ENCODE data around the gene TOLLIP.
"Not testable (repeated sequence)": the region's sequence is repeated elsewhere in the genome, so short reads cannot be mapped to it uniquely, and the experiment has no call there.

Gene TOLLIP

GRCh38 chr11:1264444-1264843, 45.0 kb downstream of the TOLLIP start:
- not testable (repeated sequence) for H3K9me2 ChIP-seq (ENCODE audit: low read depth, low read length); H3K9ac ChIP-seq (ENCODE audit: low read length); H3K9me3 ChIP-seq (ENCODE audit: low read length); H4K20me1 ChIP-seq (ENCODE audit: insufficient read depth, low read length); H2AFZ ChIP-seq (ENCODE audit: low read length); H3K27me3 ChIP-seq (ENCODE audit: insufficient read depth, low read length); H3K4me2 ChIP-seq (ENCODE audit: low read length); H3K36me3 ChIP-seq (ENCODE audit: insufficient read depth, low read length); H3K27ac ChIP-seq (ENCODE audit: low read depth, low read length, poor library complexity, severe bottlenecking); H3K4me3 ChIP-seq (ENCODE audit: low read depth, low read length, poor library complexity, severe bottlenecking); H3F3A ChIP-seq (ENCODE audit: insufficient read depth, low read length); H3K79me2 ChIP-seq (ENCODE audit: insufficient read depth, low read length)
- peaks cover 18% of the 10 kb centered on the region for H3K4me1 ChIP-seq (ENCODE audit: insufficient read depth, low read length, severe bottlenecking)

DNA sequence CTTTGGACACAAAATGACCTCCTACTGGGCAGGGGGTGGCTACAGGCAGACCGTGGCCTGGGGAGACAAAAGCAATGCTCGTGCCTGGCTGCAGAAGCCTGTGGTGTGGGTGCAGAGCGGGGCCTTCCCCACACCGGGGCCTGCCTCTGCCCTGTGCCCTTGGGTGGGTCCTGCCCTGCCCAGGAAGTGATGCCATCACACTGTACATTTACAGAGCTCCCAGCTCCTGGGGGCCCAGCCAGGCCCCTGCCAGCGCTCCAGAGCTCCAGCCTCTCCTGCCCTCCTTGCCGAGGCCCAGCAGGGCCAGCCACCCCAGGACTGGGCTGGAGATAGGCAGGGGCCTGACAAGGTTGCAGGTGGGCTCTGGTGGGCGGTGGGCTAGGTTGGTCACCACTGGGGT, 46.4 kb downstream of the TOLLIP start:
- Histone ChIP-seq H3K4me3 (ENCODE audit: low read depth, low read length, poor library complexity, severe bottlenecking) (peak overlapping the region; percentile 64), H3K36me3 (ENCODE audit: insufficient read depth, low read length) (no peaks in the 10 kb centered on the region; the same call in 1 of the 2 replicates), H3F3A (ENCODE audit: insufficient read depth, low read length) (no peaks in the 10 kb centered on the region), H3K4me1 (ENCODE audit: insufficient read depth, low read length, severe bottlenecking) (peaks cover 18% of the 10 kb centered on the region), H3K9me2 (ENCODE audit: low read depth, low read length) (no peaks in the 10 kb centered on the region), H3K79me2 (ENCODE audit: insufficient read depth, low read length) (no peaks in the 10 kb centered on the region), H3K4me2 (ENCODE audit: low read length) (peak overlapping the region; percentile 74), H4K20me1 (ENCODE audit: insufficient read depth, low read length) (no peaks in the 10 kb centered on the region), H3K27ac (ENCODE audit: low read depth, low read length, poor library complexity, severe bottlenecking) (no peak overlapping the region), H3K9ac (ENCODE audit: low read length) (peak overlapping the region; percentile 40; the same call in 1 of the 2 replicates), H2AFZ (ENCODE audit: low read length) (no peak overlapping the region), H3K9me3 (ENCODE audit: low read length) (no peaks in the 10 kb centered on the region; the same call in 1 of the 2 replicates), H3K27me3 (ENCODE audit: insufficient read depth, low read length) (no peaks in the 10 kb centered on the region)
- TF ChIP-seq EZH2 (IDR thresholded peaks at IDR 0.05; ENCODE audit: borderline replicate concordance, low read length), result no peak
- TF ChIP-seq, protein P1, sequence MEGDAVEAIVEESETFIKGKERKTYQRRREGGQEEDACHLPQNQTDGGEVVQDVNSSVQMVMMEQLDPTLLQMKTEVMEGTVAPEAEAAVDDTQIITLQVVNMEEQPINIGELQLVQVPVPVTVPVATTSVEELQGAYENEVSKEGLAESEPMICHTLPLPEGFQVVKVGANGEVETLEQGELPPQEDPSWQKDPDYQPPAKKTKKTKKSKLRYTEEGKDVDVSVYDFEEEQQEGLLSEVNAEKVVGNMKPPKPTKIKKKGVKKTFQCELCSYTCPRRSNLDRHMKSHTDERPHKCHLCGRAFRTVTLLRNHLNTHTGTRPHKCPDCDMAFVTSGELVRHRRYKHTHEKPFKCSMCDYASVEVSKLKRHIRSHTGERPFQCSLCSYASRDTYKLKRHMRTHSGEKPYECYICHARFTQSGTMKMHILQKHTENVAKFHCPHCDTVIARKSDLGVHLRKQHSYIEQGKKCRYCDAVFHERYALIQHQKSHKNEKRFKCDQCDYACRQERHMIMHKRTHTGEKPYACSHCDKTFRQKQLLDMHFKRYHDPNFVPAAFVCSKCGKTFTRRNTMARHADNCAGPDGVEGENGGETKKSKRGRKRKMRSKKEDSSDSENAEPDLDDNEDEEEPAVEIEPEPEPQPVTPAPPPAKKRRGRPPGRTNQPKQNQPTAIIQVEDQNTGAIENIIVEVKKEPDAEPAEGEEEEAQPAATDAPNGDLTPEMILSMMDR (IDR thresholded peaks at IDR 0.05; ENCODE audit: low read length), result no peak

GRCh38 chr11:1262172-1263006, 47.0 kb downstream of the TOLLIP start:
- Histone ChIP-seq H3K9me3 (ENCODE audit: low read length) (no peaks in the 10 kb centered on the region; the same call in 1 of the 2 replicates), H3K36me3 (ENCODE audit: insufficient read depth, low read length) (no peaks in the 10 kb centered on the region; the same call in 1 of the 2 replicates), H3K4me3 (ENCODE audit: low read depth, low read length, poor library complexity, severe bottlenecking) (peak overlapping the region; percentile 64), H3K9ac (ENCODE audit: low read length) (peak overlapping the region; percentile 70), H3K27me3 (ENCODE audit: insufficient read depth, low read length) (no peaks in the 10 kb centered on the region), H3K79me2 (ENCODE audit: insufficient read depth, low read length) (no peaks in the 10 kb centered on the region), H3K4me2 (ENCODE audit: low read length) (peak overlapping the region; percentile 74), H3K9me2 (ENCODE audit: low read depth, low read length) (no peaks in the 10 kb centered on the region), H3K4me1 (ENCODE audit: insufficient read depth, low read length, severe bottlenecking) (peaks cover 18% of the 10 kb centered on the region), H4K20me1 (ENCODE audit: insufficient read depth, low read length) (no peaks in the 10 kb centered on the region), H3K27ac (ENCODE audit: low read depth, low read length, poor library complexity, severe bottlenecking) (no peak overlapping the region), H2AFZ (ENCODE audit: low read length) (no peak overlapping the region), H3F3A (ENCODE audit: insufficient read depth, low read length) (no peaks in the 10 kb centered on the region)
- TF ChIP-seq EZH2 (IDR thresholded peaks at IDR 0.05; ENCODE audit: borderline replicate concordance, low read length), result no peak

DNA sequence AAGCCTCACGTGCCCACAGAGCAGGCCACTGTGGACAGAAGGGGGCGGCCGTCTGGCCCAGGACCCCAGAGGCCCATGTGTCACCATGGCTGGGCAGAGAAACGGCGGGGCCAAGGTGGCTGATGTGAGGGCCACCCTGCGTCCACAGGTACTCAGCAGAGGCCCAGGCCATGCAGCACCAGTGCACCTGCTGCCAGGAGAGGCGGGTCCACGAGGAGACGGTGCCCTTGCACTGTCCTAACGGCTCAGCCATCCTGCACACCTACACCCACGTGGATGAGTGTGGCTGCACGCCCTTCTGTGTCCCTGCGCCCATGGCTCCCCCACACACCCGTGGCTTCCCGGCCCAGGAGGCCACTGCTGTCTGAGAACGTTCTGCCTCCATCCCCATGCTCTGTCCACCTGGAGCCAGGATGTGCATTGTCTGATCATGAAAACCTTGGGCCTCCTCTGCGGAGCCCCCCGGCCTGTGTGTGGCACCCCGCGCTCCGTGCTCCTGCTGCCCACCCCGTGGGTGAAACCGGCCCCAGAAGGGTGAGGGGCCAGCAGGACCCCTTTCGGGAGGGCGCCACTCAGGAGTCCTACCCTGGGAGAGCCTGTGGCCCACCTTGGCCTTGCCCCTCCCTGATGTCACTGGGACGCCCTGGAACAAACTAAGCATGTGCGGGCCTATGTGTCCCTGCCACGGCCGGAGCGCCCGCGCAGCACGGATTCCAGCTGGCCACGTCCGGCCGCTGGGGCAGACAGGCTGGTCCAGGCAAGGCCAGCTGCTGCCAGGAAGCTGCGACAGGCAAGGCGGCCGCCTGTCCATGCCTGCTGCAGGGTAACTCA, 48.0 kb downstream of the TOLLIP start:
- H3K9me2 ChIP-seq (ENCODE audit: low read depth, low read length), result no peaks in the 10 kb centered on the region
- H3K27me3 ChIP-seq (ENCODE audit: insufficient read depth, low read length), result no peaks in the 10 kb centered on the region
- no peak overlapping the region for H2AFZ ChIP-seq (ENCODE audit: low read length)
- H3K79me2 ChIP-seq (ENCODE audit: insufficient read depth, low read length), result no peaks in the 10 kb centered on the region
- H3K4me3 ChIP-seq (ENCODE audit: low read depth, low read length, poor library complexity, severe bottlenecking), result peak overlapping the region; percentile 64
- no peak for TF ChIP-seq EZH2 (IDR thresholded peaks at IDR 0.05; ENCODE audit: borderline replicate concordance, low read length)
- TF ChIP-seq, protein P1 (IDR thresholded peaks at IDR 0.05; ENCODE audit: low read length), result no peak
- no peaks in the 10 kb centered on the region; the same call in 1 of the 2 replicates for H3K36me3 ChIP-seq (ENCODE audit: insufficient read depth, low read length)
- H3F3A ChIP-seq (ENCODE audit: insufficient read depth, low read length), result no peaks in the 10 kb centered on the region
- H3K9me3 ChIP-seq (ENCODE audit: low read length), result no peaks in the 10 kb centered on the region; the same call in 1 of the 2 replicates
- H4K20me1 ChIP-seq (ENCODE audit: insufficient read depth, low read length), result no peaks in the 10 kb centered on the region
- H3K4me1 ChIP-seq (ENCODE audit: insufficient read depth, low read length, severe bottlenecking), result peaks cover 18% of the 10 kb centered on the region
- H3K27ac ChIP-seq (ENCODE audit: low read depth, low read length, poor library complexity, severe bottlenecking), result no peak overlapping the region
- no peak overlapping the region for H3K9ac ChIP-seq (ENCODE audit: low read length)
- peak overlapping the region; percentile 74 for H3K4me2 ChIP-seq (ENCODE audit: low read length)

Data from OCI-LY1 (cell line).